ENCODE measurements around the gene CSNK1A1L.

Gene CSNK1A1L

GRCh38 chr13:37107456-37107855, 2.0 kb upstream of the CSNK1A1L start:
- no peak for DNase-seq

DNA sequence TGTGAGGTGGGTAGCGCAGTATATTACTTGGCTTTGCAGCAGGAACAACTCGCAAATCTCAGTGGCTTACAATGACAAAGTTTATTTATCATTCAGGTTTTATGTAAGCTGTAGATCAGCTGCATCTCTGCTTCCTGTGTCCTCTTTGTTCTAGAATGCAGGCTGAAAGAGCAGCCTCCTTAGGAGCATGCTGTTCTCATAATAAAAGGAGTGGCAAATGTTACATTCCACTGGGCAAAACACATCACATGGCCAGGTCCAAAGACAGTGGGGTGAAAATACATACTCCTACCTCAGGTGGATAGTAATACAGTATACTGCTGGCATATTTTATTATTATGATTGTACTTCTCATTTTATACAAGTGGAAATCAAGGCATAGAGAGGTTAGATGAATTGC, 1.2 kb upstream of the CSNK1A1L start:
- DNase-seq = no peak

GRCh38 chr13:37102896-37103295, 2.6 kb downstream of the CSNK1A1L start:
- DNase-seq = no peak

DNA sequence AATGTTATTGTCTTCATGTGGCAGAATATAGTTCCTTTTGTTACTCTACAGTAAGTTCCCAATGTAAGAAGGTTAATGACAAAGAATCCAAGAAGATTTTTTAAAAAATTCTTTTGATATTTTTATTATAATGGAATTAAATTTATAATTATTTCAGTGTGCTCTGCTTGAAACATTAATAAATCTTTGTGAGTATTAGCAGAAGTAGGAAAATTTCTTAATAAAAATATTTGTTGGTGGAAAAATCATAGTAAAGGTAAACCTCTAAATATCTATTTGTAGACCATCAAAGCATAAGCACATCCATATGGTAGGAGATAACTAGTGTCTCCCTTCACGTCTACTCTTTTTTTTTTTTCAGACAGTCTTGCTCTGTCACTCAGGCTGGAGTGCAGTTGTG, 4.3 kb downstream of the CSNK1A1L start:
- DNase-seq = no peak

DNA sequence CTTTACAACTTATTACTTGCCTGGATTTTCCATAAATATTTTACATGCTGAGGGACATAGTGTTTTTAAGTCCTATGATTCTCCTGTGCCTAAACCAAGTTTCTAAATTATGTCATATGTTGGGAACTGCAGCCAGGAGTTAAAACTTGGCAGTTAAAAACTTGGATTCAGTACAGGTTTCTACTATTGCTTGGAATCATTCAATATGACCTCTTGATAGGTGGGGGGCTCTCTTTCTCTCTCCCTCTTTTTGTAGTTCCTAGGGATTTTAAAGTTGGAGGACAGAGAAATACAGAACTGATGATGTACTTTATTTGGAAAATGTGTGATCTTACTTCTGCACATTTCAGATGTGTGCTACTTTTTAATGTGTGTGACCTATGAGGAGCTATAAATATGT, 4.7 kb downstream of the CSNK1A1L start:
- DNase-seq = no peak

DNA sequence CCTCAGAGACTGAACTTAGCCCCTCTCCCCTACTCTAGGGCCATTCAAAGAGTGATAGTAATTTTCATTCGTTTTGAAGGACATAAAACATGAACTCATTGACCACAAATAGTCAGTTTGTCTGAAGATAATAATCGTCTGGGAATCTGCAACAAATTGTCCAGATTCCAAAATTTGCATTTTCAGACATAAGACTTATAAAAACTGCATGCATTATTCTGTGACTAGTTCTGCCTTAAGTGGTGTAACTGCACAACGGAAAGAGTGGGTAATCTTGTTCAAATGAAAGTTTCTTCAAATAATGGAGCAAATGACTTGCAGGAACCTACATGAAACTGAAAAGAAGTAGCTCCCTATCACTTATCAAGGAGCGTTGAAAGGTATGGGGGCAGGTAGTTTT, 8.4 kb downstream of the CSNK1A1L start:
- DNase-seq = no peak

DNA sequence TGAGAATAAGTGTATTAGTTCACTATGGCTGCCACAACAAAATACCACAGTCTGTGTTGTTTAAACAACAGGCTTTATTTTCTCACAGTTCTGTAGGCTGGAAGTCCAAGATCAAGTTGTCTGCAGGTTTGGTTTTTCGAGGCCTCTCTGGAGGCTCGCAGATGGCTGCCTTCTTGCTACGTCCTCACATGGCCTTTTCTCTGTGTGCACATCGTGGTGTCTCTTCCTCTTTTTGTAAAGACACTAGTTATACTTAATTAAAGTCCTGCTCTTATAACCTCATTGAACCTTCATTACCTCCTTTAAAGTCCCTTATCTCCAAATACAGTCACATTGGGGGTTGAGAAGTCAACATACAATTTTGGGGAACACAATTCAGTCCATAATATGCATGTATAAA, 10.6 kb downstream of the CSNK1A1L start:
- DNase-seq = no peak

GRCh38 chr13:37094099-37094498, 11.4 kb downstream of the CSNK1A1L start:
- no peak for DNase-seq

GRCh38 chr13:37091835-37092234, 13.6 kb downstream of the CSNK1A1L start:
- DNase-seq = no peak

DNA sequence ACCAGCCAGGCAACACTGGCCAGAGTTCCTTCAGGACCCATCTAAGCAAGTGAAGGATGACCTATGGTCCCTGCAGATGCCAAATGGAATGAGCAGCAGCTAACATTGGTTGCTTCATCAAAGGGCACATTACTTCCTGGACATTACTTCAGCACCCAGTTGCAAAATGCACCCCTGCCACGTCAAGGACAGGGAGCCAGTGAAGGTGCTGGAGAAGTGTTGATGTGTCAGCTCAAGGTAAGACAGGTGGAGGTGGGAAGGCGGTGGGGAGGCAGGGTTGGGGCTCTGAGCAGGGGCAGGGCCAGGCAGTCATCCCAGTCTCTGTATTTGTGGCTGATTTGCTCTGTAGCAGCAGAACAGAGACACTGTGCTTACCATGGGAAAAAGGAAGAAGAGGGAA, 14.6 kb downstream of the CSNK1A1L start:
- no peak for DNase-seq

DNA sequence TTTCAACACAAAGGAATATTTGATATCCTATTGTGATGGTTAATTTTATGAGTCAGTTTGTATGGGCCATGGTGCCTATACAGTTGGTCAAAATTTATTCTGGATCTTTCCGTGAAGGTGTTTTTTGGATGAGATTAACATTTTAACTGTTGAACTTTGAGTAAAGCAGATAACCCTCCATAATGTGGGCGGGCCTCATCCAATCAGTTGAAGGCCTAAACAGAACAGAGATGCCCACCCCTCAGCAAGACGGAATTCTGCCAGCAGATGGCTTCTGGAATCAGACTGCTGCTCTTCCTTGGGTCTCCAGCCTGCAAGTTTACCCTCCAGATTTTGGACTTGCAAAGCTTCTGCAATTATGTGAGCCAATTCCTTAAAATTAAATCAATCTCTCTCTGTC, 16.0 kb downstream of the CSNK1A1L start:
- DNase-seq = no peak

DNA sequence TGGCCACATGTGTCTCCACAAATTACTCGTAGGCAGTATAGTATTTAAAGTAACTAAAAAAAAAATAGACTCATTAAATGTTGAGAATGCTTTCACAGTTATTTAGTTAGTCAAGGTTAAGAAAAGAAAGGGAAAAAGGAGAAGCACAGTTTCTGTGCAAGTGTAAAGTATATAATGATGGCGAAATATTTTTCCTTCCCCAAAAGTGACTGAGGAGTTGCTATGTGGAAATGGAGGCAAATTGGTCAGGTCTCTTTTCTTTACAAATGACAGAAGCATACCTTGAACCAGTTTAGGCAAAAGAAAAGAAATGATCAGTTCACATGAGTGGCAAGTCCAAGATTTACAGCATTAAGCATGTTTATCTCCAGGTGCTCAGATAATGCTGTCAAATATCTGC, 18.0 kb downstream of the CSNK1A1L start:
- no peak for DNase-seq

- DNase-seq = no peak
These were observed 19.9 kb downstream of the CSNK1A1L start for GRCh38 chr13:37085606-37086005.

GRCh38 chr13:37076818-37077217, 28.6 kb downstream of the CSNK1A1L start:
- no peak for DNase-seq

DNA sequence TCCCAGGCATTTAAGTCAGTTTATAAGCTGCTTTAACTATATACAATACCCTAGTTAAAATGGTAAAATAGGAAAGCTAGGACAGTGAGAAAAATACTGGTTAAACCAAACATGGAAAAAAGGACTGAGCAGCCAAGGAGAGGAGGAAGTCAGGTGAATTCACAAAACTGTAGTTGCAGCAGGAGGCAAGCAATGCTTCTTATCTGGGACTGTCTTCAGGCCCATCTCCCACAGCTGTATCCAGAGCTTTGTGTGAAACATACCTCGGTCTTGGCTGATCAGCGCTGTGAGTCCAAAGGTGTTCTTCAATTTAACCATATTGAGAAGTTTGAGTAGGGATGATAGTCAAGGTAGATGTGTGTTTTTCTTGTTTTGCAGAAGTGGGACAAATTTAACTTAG, 30.3 kb downstream of the CSNK1A1L start:
- DNase-seq = no peak

DNA sequence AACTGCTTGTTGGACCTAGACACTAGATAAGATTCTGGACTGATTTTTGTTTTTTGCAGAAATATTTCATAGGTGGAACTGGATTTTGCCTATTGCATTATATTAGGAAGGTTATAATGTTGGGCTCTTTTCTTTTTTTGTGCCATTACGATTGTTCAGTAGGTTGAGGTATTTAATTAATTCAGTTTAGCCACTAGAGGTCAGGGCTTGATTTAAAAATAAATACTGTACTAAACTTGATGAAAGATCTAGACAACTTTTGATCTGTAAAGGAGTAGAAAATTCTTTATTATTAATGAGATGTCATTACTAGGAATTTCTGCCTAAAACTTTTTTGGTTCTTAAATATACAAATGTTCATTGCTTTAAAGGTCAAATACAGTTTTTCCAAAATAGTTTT, 30.8 kb downstream of the CSNK1A1L start:
- DNase-seq = no peak

DNA sequence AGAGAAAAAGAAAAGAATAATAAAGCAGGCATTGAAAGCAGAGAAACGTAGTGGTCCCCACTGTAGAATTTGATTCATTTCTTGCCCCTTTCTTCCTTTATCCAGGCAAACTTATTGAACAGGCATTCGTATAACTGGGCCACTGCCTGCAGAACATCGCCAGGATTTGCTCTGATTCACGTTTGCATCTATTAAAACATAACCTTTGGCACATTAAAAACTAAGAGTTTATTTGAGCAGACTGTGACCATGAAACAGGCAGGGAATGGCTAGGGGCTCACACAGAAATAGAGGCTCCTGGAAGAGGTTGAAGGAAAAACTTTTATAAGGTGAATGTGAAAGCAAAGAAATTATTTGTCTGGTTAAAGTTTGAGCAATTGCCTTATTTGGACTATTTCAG, 33.4 kb downstream of the CSNK1A1L start:
- DNase-seq = no peak

DNA sequence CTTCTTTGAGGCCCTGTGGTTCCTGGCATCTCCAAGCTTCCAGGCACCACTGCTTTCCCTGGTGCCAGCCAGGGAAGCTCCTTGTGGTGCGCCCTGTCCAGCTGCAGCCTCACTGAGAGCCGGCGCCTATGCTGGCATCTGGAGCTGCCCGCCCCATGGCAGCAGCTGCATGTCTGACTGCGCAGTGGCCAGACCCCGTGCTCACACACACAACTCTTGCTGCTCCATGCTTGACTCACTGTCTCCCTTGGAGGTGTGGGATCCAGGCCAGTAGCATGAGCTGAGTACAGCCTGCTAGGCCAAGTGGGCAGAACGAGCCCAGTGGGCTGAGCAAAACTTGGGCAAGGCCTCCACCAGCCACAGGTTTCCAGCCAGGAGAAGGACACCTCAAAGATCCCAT, 34.5 kb downstream of the CSNK1A1L start:
- peak in 2 of 56 donors; percentile 10 to 16 for DNase-seq

GRCh38 chr13:37070145-37070695, 35.2 kb downstream of the CSNK1A1L start:
- DNase-seq = no peak

DNA sequence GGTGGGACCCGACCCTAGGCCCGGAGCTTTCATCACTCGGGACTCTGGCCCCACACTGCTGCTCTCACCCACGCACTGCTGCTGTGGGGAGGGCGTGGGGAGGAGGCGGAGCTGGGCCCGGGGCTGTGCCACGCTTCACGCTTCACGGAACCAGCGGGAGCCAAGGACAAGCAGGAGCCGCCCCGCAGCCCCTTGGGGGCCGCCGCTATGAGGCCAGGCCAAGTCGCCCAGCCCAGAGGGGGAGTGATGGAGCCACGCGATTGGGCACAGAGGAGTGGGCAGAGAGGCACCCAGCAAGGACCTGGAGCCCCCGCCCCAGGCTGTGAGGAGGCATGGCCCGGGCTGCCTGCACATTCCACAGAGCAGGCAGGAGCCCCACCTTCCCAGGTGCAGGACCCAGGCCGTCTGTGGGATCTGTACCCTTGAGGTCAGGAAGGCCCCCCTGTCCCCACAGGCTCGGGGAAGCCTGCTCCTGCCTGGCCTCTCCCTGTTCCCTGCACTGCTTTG, 35.8 kb downstream of the CSNK1A1L start:
- DNase-seq = no peak

- no peak for DNase-seq
These were observed 36.5 kb downstream of the CSNK1A1L start for GRCh38 chr13:37068962-37069361.

DNA sequence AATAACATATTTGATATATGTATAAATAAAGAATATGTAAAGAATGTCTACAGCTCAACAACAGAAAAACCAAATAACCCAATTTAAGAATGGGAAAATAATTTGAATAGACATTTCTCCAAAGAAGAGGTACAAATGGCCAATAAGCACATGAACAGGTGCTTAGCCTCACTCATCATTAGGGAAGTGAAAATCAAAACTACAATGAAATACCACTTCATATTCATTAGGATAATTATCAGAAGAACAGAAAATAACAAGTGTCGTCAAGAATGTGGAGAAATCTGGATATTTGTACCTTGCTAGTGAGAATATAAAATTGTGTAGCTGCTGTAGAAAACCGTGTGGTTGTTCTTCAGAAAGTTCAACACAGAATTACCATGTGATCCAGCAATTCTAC, 37.6 kb downstream of the CSNK1A1L start:
- no peak for DNase-seq

GRCh38 chr13:37065890-37066526, 39.5 kb downstream of the CSNK1A1L start:
- DNase-seq = no peak

GRCh38 chr13:37059848-37060192, 45.6 kb downstream of the CSNK1A1L start:
- no peak for DNase-seq

Measured in nucleus accumbens (tissue), 56 donors.